Cardiac fibroblast (primary cell): ENCODE measurements around the gene POU3F3.

Experiments
- DNase-seq, 2 donors: peaks; one replicate each; pipeline versions ENCODE4 v3.0.0 to v3.0.0-alpha.2; 2010; ENCODE audit warnings: low read depth in 2 of 2
- H3K4me3 ChIP-seq, 2 donors: replicated peaks in 1 of 2; 1 replicate in 1 of 2; 2 replicates in 1 of 2; pipeline ENCODE4 v1.5.1; 2011; ENCODE audit warnings: low read depth in 2 of 2, low read length in 2 of 2, mild to moderate bottlenecking in 2 of 2, moderate library complexity in 1 of 2
- CTCF ChIP-seq: IDR thresholded peaks from one replicate; pipeline ENCODE4 v1.5.1; 2011; ENCODE audit warnings: low read depth, mild to moderate bottlenecking, low read length, inconsistent platforms

POU3F3 gene

GRCh38 chr2:104900608-104901007 is 46.7 kb downstream of the POU3F3 start:
- no peak overlapping the region for H3K4me3 ChIP-seq
- no peak for TF ChIP-seq CTCF
- DNase-seq = no peak

GRCh38 chr2:104901037-104901881 is 47.3 kb downstream of the POU3F3 start:
- TF ChIP-seq CTCF = no peak
- H3K4me3 ChIP-seq = no peak overlapping the region
- no peak for DNase-seq

GRCh38 chr2:104902317-104902716 is 48.4 kb downstream of the POU3F3 start:
- H3K4me3 ChIP-seq = no peak overlapping the region
- no peak for TF ChIP-seq CTCF
- no peak for DNase-seq
